Osteocyte (in vitro differentiated cells): ENCODE results near the gene ZNF502. TPM values are rescaled to one million over a fixed set of nuclear protein-coding genes. Genes with fewer than 3 reads are reported as not detected.
"Not testable (repeated sequence)": the region's sequence is repeated elsewhere in the genome, so short reads cannot be mapped to it uniquely, and the experiment has no call there.

Source experiments
- DNase-seq: peaks from one replicate; pipeline ENCODE4 v3.0.0; 2021; ENCODE audit warnings: mixed read lengths; ENCODE audit not compliant: unreplicated experiment; ENCODE audit errors: extremely low spot score
- H3K27ac Mint-ChIP-seq: one replicate; pipeline ENCODE4 v1.8.0; 2021; ENCODE audit warnings: mild to moderate bottlenecking, mixed read lengths; ENCODE audit not compliant: unreplicated experiment
- H3K27me3 Mint-ChIP-seq: one replicate; pipeline ENCODE4 v1.8.0; 2021; ENCODE audit warnings: mixed read lengths; ENCODE audit not compliant: unreplicated experiment
- H3K36me3 Mint-ChIP-seq: one replicate; pipeline ENCODE4 v1.8.0; 2021; ENCODE audit warnings: mixed read lengths; ENCODE audit not compliant: unreplicated experiment
- H3K4me1 Mint-ChIP-seq: one replicate; pipeline ENCODE4 v1.8.0; 2021; ENCODE audit warnings: mixed read lengths; ENCODE audit not compliant: unreplicated experiment
- H3K4me3 Mint-ChIP-seq: one replicate; pipeline ENCODE4 v1.8.0; 2021; ENCODE audit warnings: mild to moderate bottlenecking, moderate library complexity, mixed read lengths; ENCODE audit not compliant: unreplicated experiment
- H3K9me3 Mint-ChIP-seq: one replicate; pipeline ENCODE4 v1.8.0; 2021; ENCODE audit warnings: mixed read lengths; ENCODE audit not compliant: unreplicated experiment
- long read RNA-seq: library from polyadenylated mRNA; unstranded; transcript quantifications from one replicate; pipeline ENCODE4 v2.0.0, GENCODE V29; 2021
- total RNA-seq: library from RNA; stranded (reverse); gene quantifications from 2 replicates; pipeline ENCODE4 v1.2.1, GENCODE V29; 2021
- TF ChIP-seq, protein P1 (sequence below): fragments of 200-600 bp; sonication (generic); IDR thresholded peaks from 2 replicates; pipeline ENCODE4 v1.5.0; 2021; ENCODE audit warnings: antibody characterized with exemption, mild to moderate bottlenecking, moderate library complexity

The ZNF502 gene
- not detected in 2 replicates for total RNA-seq
- long read RNA-seq: 0 reads

- no peaks in the 10 kb centered on the region for H3K27me3 Mint-ChIP-seq
- H3K36me3 Mint-ChIP-seq: no peaks in the 10 kb centered on the region
Observed at GRCh38 chr3:44712455-44713075, at the start of gene ZNF502. Gene ZNF502, plus strand, starts transcription at chr3:44712660. Its CDS starts 7,602 bp downstream, at chr3:44720262.

GRCh38 chr3:44665173-44665572, 47.3 kb upstream of the ZNF502 start:
- DNase-seq: no peak
- Mint-ChIP-seq H3K36me3 (peaks cover 25% of the 10 kb centered on the region), H3K4me1 (no peaks in the 10 kb centered on the region), H3K27me3 (no peaks in the 10 kb centered on the region), H3K27ac (no peak overlapping the region), H3K4me3 (no peak overlapping the region), H3K9me3 (peaks cover 20% of the 10 kb centered on the region)
- TF ChIP-seq, protein P1, sequence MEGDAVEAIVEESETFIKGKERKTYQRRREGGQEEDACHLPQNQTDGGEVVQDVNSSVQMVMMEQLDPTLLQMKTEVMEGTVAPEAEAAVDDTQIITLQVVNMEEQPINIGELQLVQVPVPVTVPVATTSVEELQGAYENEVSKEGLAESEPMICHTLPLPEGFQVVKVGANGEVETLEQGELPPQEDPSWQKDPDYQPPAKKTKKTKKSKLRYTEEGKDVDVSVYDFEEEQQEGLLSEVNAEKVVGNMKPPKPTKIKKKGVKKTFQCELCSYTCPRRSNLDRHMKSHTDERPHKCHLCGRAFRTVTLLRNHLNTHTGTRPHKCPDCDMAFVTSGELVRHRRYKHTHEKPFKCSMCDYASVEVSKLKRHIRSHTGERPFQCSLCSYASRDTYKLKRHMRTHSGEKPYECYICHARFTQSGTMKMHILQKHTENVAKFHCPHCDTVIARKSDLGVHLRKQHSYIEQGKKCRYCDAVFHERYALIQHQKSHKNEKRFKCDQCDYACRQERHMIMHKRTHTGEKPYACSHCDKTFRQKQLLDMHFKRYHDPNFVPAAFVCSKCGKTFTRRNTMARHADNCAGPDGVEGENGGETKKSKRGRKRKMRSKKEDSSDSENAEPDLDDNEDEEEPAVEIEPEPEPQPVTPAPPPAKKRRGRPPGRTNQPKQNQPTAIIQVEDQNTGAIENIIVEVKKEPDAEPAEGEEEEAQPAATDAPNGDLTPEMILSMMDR: no peak

More at GRCh38 chr3:44712455-44713075, at the start of gene ZNF502:
- no peak within 1 kb of the TSS for H3K4me3 Mint-ChIP-seq
- H3K27ac Mint-ChIP-seq: no peak within 1 kb of the TSS
- H3K9me3 Mint-ChIP-seq: peaks cover 33% of the 10 kb centered on the region
- H3K4me1 Mint-ChIP-seq: no peaks in the 10 kb centered on the region
- TF ChIP-seq, protein P1: no peak
- no peak for DNase-seq

- no peak overlapping the region for H3K4me3 Mint-ChIP-seq
Observed at GRCh38 chr3:44666346-44666745, 46.1 kb upstream of the ZNF502 start.

GRCh38 chr3:44669760-44670159, 42.7 kb upstream of the ZNF502 start:
- TF ChIP-seq, protein P1: no peak
- Mint-ChIP-seq H3K9me3 (peaks cover 19% of the 10 kb centered on the region), H3K4me3 (no peak overlapping the region), H3K4me1 (no peaks in the 10 kb centered on the region), H3K27ac (no peak overlapping the region), H3K36me3 (peaks cover 8% of the 10 kb centered on the region), H3K27me3 (no peaks in the 10 kb centered on the region)
- no peak for DNase-seq

More at GRCh38 chr3:44666346-44666745, 46.1 kb upstream of the ZNF502 start:
- DNase-seq: no peak
- TF ChIP-seq, protein P1: no peak
- no peak overlapping the region for H3K27ac Mint-ChIP-seq
- peaks cover 16% of the 10 kb centered on the region for H3K9me3 Mint-ChIP-seq
- peaks cover 15% of the 10 kb centered on the region for H3K36me3 Mint-ChIP-seq
- H3K27me3 Mint-ChIP-seq: no peaks in the 10 kb centered on the region
- H3K4me1 Mint-ChIP-seq: no peaks in the 10 kb centered on the region

DNA sequence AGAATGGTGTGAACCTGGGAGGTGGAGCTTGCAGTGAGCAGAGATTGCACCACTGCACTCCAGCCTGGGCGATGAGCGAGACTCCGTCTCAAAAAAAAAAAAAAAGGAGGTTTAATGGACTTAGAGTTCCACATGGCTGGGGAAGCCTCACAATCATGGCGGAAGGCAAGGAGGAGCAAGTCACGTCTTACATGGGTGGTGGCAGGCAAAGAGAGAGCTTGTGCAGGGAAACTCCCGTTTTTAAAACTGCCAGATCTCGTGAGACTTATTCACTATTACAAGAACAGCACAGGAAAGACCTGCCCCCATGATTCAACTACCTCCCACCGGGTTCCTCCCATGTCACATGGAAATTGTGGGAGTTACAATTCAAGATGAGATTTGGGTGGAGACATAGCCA, 39.0 kb upstream of the ZNF502 start:
- H3K9me3 Mint-ChIP-seq: peaks cover 12% of the 10 kb centered on the region
- not testable (repeated sequence) for DNase-seq, H3K4me3 Mint-ChIP-seq, H3K36me3 Mint-ChIP-seq, H3K27ac Mint-ChIP-seq, H3K4me1 Mint-ChIP-seq, H3K27me3 Mint-ChIP-seq
